Measurements from ENCODE around the gene CBX5. TPM values are rescaled to one million over a fixed set of nuclear protein-coding genes. Genes with fewer than 3 reads are reported as not detected.
A peak's percentile ranks its signal among the peaks of the same experiment; 100 is the strongest.

CBX5 gene
- total RNA-seq, 2 donors from 2014 or later, result 49.9 to 52.8 TPM

DNA sequence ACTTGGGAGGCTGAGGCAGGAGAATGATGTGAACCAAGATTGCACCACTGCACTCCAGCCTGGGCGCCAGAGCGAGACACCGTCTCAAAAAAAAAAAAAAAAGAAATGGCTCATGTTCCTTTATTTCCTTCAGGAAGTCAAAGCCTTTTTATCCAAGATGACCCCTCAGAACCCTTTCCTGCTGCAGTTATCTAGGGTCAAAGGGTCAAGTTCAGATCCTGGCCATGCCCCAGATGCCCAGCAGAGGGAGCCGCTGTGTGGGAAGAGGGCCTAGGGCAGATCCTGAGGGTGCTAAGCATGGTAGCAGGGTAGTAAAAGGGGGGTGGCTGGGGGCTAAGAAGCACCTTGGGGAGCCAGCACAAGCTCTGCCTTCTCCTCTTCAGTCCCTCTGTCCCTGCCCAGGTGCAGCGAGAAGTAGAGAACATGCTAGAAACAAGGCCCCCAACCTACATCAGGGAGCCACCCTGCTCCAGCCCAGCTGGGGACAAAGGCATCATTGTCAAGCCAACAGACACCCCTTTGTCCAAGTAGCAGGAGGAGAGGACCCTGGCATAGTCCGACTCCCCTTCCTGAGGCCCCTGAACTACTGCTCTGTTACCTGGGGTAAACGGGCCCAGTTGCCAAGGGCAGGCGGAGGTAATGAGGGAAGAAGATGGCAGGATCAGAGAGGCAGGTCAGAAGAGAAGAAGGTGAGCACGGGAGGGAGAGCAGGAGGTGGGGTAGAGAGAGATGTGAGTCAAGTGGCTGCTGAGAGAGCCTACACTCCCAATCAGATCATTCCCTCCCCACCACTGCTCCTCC, 14.4 kb upstream of the CBX5 start:
- no peak for DNase-seq (ENCODE audit: low spot score)
- no peak for TF ChIP-seq POLR2AphosphoS5 (IDR thresholded peaks at IDR 0.05)
- TF ChIP-seq, protein P1, sequence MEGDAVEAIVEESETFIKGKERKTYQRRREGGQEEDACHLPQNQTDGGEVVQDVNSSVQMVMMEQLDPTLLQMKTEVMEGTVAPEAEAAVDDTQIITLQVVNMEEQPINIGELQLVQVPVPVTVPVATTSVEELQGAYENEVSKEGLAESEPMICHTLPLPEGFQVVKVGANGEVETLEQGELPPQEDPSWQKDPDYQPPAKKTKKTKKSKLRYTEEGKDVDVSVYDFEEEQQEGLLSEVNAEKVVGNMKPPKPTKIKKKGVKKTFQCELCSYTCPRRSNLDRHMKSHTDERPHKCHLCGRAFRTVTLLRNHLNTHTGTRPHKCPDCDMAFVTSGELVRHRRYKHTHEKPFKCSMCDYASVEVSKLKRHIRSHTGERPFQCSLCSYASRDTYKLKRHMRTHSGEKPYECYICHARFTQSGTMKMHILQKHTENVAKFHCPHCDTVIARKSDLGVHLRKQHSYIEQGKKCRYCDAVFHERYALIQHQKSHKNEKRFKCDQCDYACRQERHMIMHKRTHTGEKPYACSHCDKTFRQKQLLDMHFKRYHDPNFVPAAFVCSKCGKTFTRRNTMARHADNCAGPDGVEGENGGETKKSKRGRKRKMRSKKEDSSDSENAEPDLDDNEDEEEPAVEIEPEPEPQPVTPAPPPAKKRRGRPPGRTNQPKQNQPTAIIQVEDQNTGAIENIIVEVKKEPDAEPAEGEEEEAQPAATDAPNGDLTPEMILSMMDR (IDR thresholded peaks at IDR 0.05), result peak in 3 of 4 experiments; percentile 29 to 73 (median 56)
- intact Hi-C loops (cut with DNase I), result no loop called here
- H3K27ac ChIP-seq, result no peak overlapping the region
- no peak overlapping the region for H3K4me3 ChIP-seq
- H3K9me3 ChIP-seq, result no peaks in the 10 kb centered on the region
- no peaks in the 10 kb centered on the region for H3K36me3 ChIP-seq
- H3K4me1 ChIP-seq (replicated peaks), result no peaks in the 10 kb centered on the region
- H3K27me3 ChIP-seq (replicated peaks; ENCODE audit: insufficient read depth), result no peaks in the 10 kb centered on the region
- WGBS, result 56% methylated on average over 9 of the region's 9 CpGs

DNA sequence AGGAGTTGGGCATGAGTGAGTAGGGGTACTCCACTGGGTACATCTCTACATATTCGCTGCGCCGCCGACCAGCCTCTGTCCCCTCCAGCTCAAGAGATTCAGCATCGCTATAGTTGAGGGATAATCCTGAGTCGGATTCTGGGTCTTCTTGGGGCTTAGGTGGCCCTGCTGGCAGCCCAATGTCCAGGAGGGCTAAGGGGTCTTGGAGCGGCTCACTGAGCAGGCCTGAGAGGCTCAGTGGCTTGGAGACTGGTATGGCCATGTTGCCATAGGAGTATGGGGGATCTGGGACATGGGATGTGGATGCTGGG, 13.0 kb upstream of the CBX5 start:
- H3K27ac ChIP-seq, result no peak overlapping the region
- no peaks in the 10 kb centered on the region for H3K36me3 ChIP-seq
- H3K4me3 ChIP-seq, result no peak overlapping the region
- H3K9me3 ChIP-seq, result no peaks in the 10 kb centered on the region
- H3K27me3 ChIP-seq (replicated peaks; ENCODE audit: insufficient read depth), result no peaks in the 10 kb centered on the region
- 95% methylated on average over 7 of the region's 7 CpGs for WGBS
- DNase-seq (ENCODE audit: low spot score), result no peak
- intact Hi-C loops (cut with DNase I), result no loop called here
- TF ChIP-seq, protein P1 (IDR thresholded peaks at IDR 0.05), result no peak
- TF ChIP-seq POLR2AphosphoS5 (IDR thresholded peaks at IDR 0.05) (no peak), POLR2A (IDR thresholded peaks at IDR 0.05) (no peak)
- no peaks in the 10 kb centered on the region for H3K4me1 ChIP-seq (replicated peaks)

DNA sequence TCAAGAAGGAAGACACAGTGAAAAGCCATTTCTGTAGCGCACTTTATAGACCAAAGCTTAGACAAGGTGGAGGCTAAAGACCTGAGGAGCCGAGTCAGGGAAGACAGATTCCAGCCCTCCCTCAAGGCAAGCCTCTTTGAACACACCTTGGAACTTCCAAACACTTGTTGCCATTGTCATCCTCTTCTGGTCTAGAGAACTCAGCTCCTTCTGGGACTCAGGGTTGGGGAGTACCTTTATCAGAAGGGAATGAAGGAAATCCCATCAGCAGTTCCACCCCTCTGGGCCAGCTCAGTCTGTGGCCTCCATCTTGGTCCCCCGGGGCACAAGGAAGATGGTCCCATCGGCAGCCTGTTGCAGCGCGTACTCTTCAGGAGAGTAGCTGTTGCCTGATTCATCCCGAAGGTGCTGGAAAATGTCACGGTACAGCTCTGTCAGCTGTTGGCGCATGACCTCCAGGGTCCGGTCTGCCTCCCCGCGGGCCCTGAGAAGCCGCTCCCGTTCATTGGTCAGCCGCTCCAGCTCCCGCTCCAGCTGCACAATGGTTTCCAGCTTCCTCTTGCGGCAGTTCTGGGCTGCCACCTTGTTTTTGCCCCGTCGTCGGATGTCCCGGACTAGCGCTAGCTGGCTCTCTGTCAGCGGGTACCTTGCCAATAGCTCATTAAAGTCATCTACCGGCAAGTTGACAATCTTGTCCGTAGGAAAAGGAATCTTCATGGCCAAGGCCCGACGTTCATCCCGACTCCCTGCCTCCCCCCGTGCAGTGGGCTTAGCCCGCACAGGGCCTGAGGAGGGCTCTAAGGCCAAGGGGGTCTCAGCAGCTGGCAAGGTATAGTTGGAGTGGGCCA, 12.4 kb upstream of the CBX5 start:
- no peak for DNase-seq (ENCODE audit: low spot score)
- no peak overlapping the region for H3K4me3 ChIP-seq
- intact Hi-C loops (cut with DNase I), result no loop called here
- H3K9me3 ChIP-seq, result no peaks in the 10 kb centered on the region
- no peaks in the 10 kb centered on the region for H3K36me3 ChIP-seq
- TF ChIP-seq POLR2AphosphoS5 (IDR thresholded peaks at IDR 0.05), result no peak
- no peak for TF ChIP-seq POLR2A (IDR thresholded peaks at IDR 0.05)
- no peaks in the 10 kb centered on the region for H3K27me3 ChIP-seq (replicated peaks; ENCODE audit: insufficient read depth)
- no peak overlapping the region for H3K27ac ChIP-seq
- H3K4me1 ChIP-seq (replicated peaks), result no peaks in the 10 kb centered on the region
- WGBS, result 84% methylated on average over 30 of the region's 30 CpGs

DNA sequence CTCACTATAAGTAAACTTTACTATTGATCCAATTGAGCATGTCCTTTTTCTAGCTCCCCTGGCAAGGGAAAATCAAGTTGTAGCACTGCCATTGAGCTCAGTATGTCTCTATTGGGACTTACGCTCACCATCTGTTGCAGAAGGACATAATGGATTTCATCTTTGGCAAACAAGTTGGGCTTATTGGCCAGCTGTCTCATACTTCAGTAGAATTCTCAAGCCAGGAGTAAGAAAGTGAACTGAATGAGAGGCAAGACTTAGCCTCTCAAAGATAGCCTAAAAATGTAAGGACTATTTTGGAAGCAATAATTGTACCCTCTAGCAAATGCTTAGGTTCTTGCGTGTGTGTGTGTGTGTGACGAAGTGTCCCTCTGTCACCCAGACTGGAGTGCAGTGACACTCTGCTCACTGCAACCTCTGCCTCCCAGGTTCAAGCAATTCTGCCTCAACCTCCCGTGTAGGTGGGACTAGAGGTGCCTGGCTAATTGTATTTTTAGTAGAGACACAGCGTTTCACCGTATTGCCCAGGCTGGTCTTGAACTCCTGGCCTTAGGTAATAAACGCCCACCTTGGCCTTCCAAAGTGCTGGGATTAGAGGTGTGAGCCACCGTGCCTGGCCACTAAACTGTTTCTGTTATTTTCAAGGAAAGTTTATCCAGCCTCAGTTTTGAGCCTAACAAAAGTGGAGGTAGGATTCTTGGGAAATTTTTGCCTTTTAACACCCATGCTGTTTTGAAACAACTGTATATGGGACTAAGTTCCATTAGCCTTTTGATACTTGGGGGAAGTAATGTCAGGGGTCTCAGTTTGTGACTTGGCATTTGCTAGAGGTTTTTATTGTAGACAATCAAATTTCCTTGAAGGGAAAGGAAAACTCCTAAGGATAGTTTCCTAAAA, 7.6 kb upstream of the CBX5 start:
- Histone ChIP-seq H3K36me3 (peaks cover 6 to 11% of the 10 kb centered on the region in 2 donors), H3K4me1 (replicated peaks) (peaks cover 6% of the 10 kb centered on the region)
- intact Hi-C loops (cut with DNase I), result no loop called here

More for the DNA sequence above, 7.6 kb upstream of the CBX5 start:
- Histone ChIP-seq H3K4me3 (no peak overlapping the region), H3K27ac (no peak overlapping the region), H3K9me3 (no peaks in the 10 kb centered on the region), H3K27me3 (replicated peaks; ENCODE audit: insufficient read depth) (no peaks in the 10 kb centered on the region)
- no peak for DNase-seq (ENCODE audit: low spot score)
- TF ChIP-seq, protein P1 (IDR thresholded peaks at IDR 0.05), result no peak
- TF ChIP-seq POLR2AphosphoS5 (IDR thresholded peaks at IDR 0.05) (no peak), POLR2A (IDR thresholded peaks at IDR 0.05) (no peak)
- WGBS, result 60% methylated on average over 8 of the region's 8 CpGs

Measured in prostate gland (tissue), 2 donors.